RWPE2 (cell line): Measurements from ENCODE around the gene DOLK.

ENCODE experiments used
- ATAC-seq: fragments of 200-7000 bp; cut with Tn5 transposase; 3 replicates; pipeline ENCODE4 v1.9.1; 2021; ENCODE audit warnings: low read depth
- DNase-seq: peaks from one replicate; pipeline ENCODE4 v3.0.0-alpha.2; 2020; ENCODE audit warnings: low spot score
- H3K27ac ChIP-seq: fragments of 450-650 bp; 2 replicates; pipeline ENCODE4 v1.5.1; 2017; ENCODE audit warnings: mild to moderate bottlenecking; ENCODE audit not compliant: poor library complexity, severe bottlenecking
- H3K27me3 ChIP-seq: fragments of 250-450 bp; sonication (Bioruptor Pico); 2 replicates; pipeline ENCODE4 v1.5.1; 2021; ENCODE audit warnings: mild to moderate bottlenecking, moderate library complexity; ENCODE audit not compliant: insufficient read depth, poor library complexity, severe bottlenecking
- H3K36me3 ChIP-seq: fragments of 250-450 bp; sonication (Bioruptor Pico); 2 replicates; pipeline ENCODE4 v1.5.1; 2020; ENCODE audit warnings: low read depth, mild to moderate bottlenecking, moderate library complexity
- H3K4me1 ChIP-seq: fragments of 250-450 bp; sonication (Bioruptor Pico); 2 replicates; pipeline ENCODE4 v1.5.1; 2021; ENCODE audit warnings: mild to moderate bottlenecking, moderate library complexity; ENCODE audit not compliant: insufficient read depth, poor library complexity, severe bottlenecking
- H3K4me3 ChIP-seq: fragments of 250-450 bp; sonication (Bioruptor Pico); 2 replicates; pipeline ENCODE4 v1.5.1; 2021; ENCODE audit warnings: mild to moderate bottlenecking, moderate library complexity; ENCODE audit not compliant: severe bottlenecking
- H3K9me3 ChIP-seq: fragments of 250-450 bp; sonication (Bioruptor Pico); 2 replicates; pipeline ENCODE4 v1.5.1; 2021; ENCODE audit warnings: mild to moderate bottlenecking, moderate library complexity; ENCODE audit not compliant: severe bottlenecking
- CTCF ChIP-seq: fragments of 450-650 bp; IDR thresholded peaks from one replicate; pipeline ENCODE4 v1.5.1; 2017; ENCODE audit warnings: mild to moderate bottlenecking, moderate library complexity; ENCODE audit not compliant: poor library complexity, severe bottlenecking

DOLK gene

GRCh38 chr9:128947527-128948301 is at the start of gene DOLK, which contains the start of gene NUP188:
Gene DOLK (minus strand): TSS chr9:128947603. CDS start chr9:128947303, 300 bp downstream.
Gene NUP188 (plus strand): TSS chr9:128947699. CDS start chr9:128947720, 21 bp downstream.
- ATAC-seq (peak; percentile 75), DNase-seq (peak; percentile 91)
- Histone ChIP-seq H3K27ac (peak within 1 kb of the TSS; percentile 86), H3K36me3 (peaks cover 35% of the 10 kb centered on the region), H3K4me3 (peak within 1 kb of the TSS; percentile 69), H3K27me3 (no peaks in the 10 kb centered on the region), H3K4me1 (no peaks in the 10 kb centered on the region), H3K9me3 (no peaks in the 10 kb centered on the region)
- TF ChIP-seq CTCF = no peak

GRCh38 chr9:128995791-128996190 is 48.4 kb upstream of the DOLK start:
- ATAC-seq = no peak
- no peak for DNase-seq
- Histone ChIP-seq H3K4me1 (no peaks in the 10 kb centered on the region), H3K27me3 (no peaks in the 10 kb centered on the region), H3K4me3 (no peak overlapping the region), H3K9me3 (no peaks in the 10 kb centered on the region), H3K27ac (no peak overlapping the region), H3K36me3 (peaks cover 88% of the 10 kb centered on the region)
- TF ChIP-seq CTCF = no peak

- ATAC-seq (peak; percentile 60; the same call in 1 of the 3 replicates), DNase-seq (no peak)
- Histone ChIP-seq H3K9me3 (no peaks in the 10 kb centered on the region), H3K27me3 (no peaks in the 10 kb centered on the region), H3K27ac (no peak overlapping the region), H3K4me3 (no peak overlapping the region), H3K36me3 (peaks cover 89% of the 10 kb centered on the region), H3K4me1 (no peaks in the 10 kb centered on the region)
- TF ChIP-seq CTCF = peak; percentile 35
These were observed 45.6 kb upstream of the DOLK start for GRCh38 chr9:128992995-128993394.

GRCh38 chr9:128987805-128988204 is 40.4 kb upstream of the DOLK start:
- no peak overlapping the region for H3K4me3 ChIP-seq
- H3K27me3 ChIP-seq = no peaks in the 10 kb centered on the region
- H3K9me3 ChIP-seq = no peaks in the 10 kb centered on the region
- peaks cover 89% of the 10 kb centered on the region for H3K36me3 ChIP-seq
- H3K27ac ChIP-seq = no peak overlapping the region
- no peak for TF ChIP-seq CTCF
- DNase-seq (no peak), ATAC-seq (peak; percentile 35; the same call in 1 of the 3 replicates)
- H3K4me1 ChIP-seq = no peaks in the 10 kb centered on the region

GRCh38 chr9:128986671-128987070 is 39.3 kb upstream of the DOLK start:
- no peak for TF ChIP-seq CTCF
- ATAC-seq = no peak
- Histone ChIP-seq H3K4me3 (no peak overlapping the region), H3K36me3 (peaks cover 95% of the 10 kb centered on the region), H3K27ac (no peak overlapping the region), H3K4me1 (no peaks in the 10 kb centered on the region), H3K27me3 (no peaks in the 10 kb centered on the region), H3K9me3 (no peaks in the 10 kb centered on the region)
- no peak for DNase-seq
